GM23248 (cell line): Measurements from ENCODE around the gene OR7G1. TPM values are rescaled to one million over a fixed set of nuclear protein-coding genes. Genes with fewer than 3 reads are reported as not detected.

Experiments used
- DNase-seq: peaks from one replicate; pipeline ENCODE4 v3.0.0-alpha.2; 2015
- H2AFZ ChIP-seq: fragments of 200-600 bp; sonication (generic); 2 replicates; pipeline ENCODE4 v1.6.1; 2016; ENCODE audit warnings: antibody characterized with exemption
- H3F3A ChIP-seq: fragments of 200-600 bp; sonication (generic); 2 replicates; pipeline ENCODE4 v1.6.1; 2016; ENCODE audit warnings: mild to moderate bottlenecking, antibody characterized with exemption, mixed run types; ENCODE audit not compliant: insufficient read depth
- H3K27ac ChIP-seq: fragments of 200-600 bp; sonication (generic); 2 replicates; pipeline ENCODE4 v1.5.1; 2016; ENCODE audit warnings: mild to moderate bottlenecking
- H3K27me3 ChIP-seq: fragments of 200-600 bp; sonication (generic); replicated peaks from 2 replicates; pipeline ENCODE4 v1.6.1; 2016; ENCODE audit warnings: mild to moderate bottlenecking; ENCODE audit not compliant: insufficient read depth
- H3K36me3 ChIP-seq: fragments of 200-600 bp; sonication (generic); 2 replicates; pipeline ENCODE4 v1.6.1; 2016; ENCODE audit warnings: low read depth, mild to moderate bottlenecking
- H3K4me1 ChIP-seq: fragments of 200-600 bp; sonication (generic); 2 replicates; pipeline ENCODE4 v1.6.1; 2016; ENCODE audit warnings: mild to moderate bottlenecking; ENCODE audit not compliant: insufficient read depth
- H3K4me2 ChIP-seq: fragments of 200-600 bp; sonication (generic); one replicate; pipeline ENCODE4 v1.6.1; 2016; ENCODE audit warnings: mild to moderate bottlenecking; ENCODE audit not compliant: unreplicated experiment
- H3K4me3 ChIP-seq: fragments of 200-600 bp; sonication (generic); 2 replicates; pipeline ENCODE4 v1.5.1; 2016; ENCODE audit warnings: mild to moderate bottlenecking
- H3K79me2 ChIP-seq: fragments of 200-600 bp; sonication (generic); 2 replicates; pipeline ENCODE4 v1.6.1; 2016; ENCODE audit warnings: mild to moderate bottlenecking; ENCODE audit not compliant: insufficient read depth
- H3K9ac ChIP-seq: fragments of 200-600 bp; sonication (generic); 2 replicates; pipeline ENCODE4 v1.6.1; 2016; ENCODE audit warnings: mild to moderate bottlenecking
- H3K9me2 ChIP-seq: fragments of 200-600 bp; sonication (generic); 2 replicates; pipeline ENCODE4 v1.6.1; 2016; ENCODE audit warnings: mixed run types, mild to moderate bottlenecking, moderate library complexity; ENCODE audit not compliant: insufficient read depth
- H3K9me3 ChIP-seq: fragments of 200-600 bp; sonication (generic); one replicate; pipeline ENCODE4 v1.6.1; 2017; ENCODE audit warnings: low read depth
- H4K20me1 ChIP-seq: fragments of 200-600 bp; sonication (generic); 2 replicates; pipeline ENCODE4 v1.6.0; 2016; ENCODE audit not compliant: insufficient read depth
- EZH2 ChIP-seq: fragments of 200-600 bp; sonication (generic); IDR thresholded peaks from 2 replicates; pipeline ENCODE4 v1.6.1; 2018; ENCODE audit warnings: antibody characterized with exemption, mild to moderate bottlenecking; ENCODE audit not compliant: insufficient read depth, poor library complexity, severe bottlenecking
- EZH2phosphoT487 ChIP-seq: fragments of 200-600 bp; sonication (generic); IDR thresholded peaks from 2 replicates; pipeline ENCODE4 v1.6.1; 2018; ENCODE audit warnings: antibody characterized with exemption, moderate library complexity, mild to moderate bottlenecking, low read depth; ENCODE audit not compliant: insufficient read depth
- WGBS, 2 experiments: methylation state at CpG; one replicate each; pipeline ENCODE4 v1.1.6; 2015 to 2017; ENCODE audit warnings: low lambda C conversion rate in 2 of 2, low coverage in 1 of 2; ENCODE audit errors: missing lambda C conversion rate in 2 of 2; 5-methylcytosine and 5-hydroxymethylcytosine counted together
- in situ Hi-C: fragments of 300-500 bp; cut with MboI; formaldehyde crosslinking; loops from 2 replicates; pipeline ENCODE4 v1.15.0; 2020
- polyA plus RNA-seq: library from polyadenylated mRNA; unstranded; fragments of >200 nt; fragmentation: Nextera tagmentation; extraction: Ambion mirVana; gene quantifications from 2 replicates; pipeline ENCODE4 v1.2.1, GENCODE V29; 2016
- total RNA-seq: library from RNA; depleted of rRNA; stranded (reverse); fragments of >200 nt; shearing (Covaris generic); gene quantifications from 2 replicates; pipeline ENCODE4 v1.2.3, GENCODE V29; 2014

The OR7G1 gene
- total and polyA plus RNA-seq, 2 experiments from 2014 or later = not detected

- Histone ChIP-seq H3K9me3 (no peaks in the 10 kb centered on the region), H3K27ac (no peak within 1 kb of the TSS), H3K4me2 (no peak within 1 kb of the TSS), H3K27me3 (no peaks in the 10 kb centered on the region), H3F3A (no peaks in the 10 kb centered on the region), H3K9ac (no peak within 1 kb of the TSS), H2AFZ (no peak within 1 kb of the TSS), H3K36me3 (no peaks in the 10 kb centered on the region), H3K4me1 (no peaks in the 10 kb centered on the region), H3K79me2 (no peaks in the 10 kb centered on the region), H4K20me1 (no peaks in the 10 kb centered on the region), H3K4me3 (no peak within 1 kb of the TSS), H3K9me2 (no peaks in the 10 kb centered on the region)
- TF ChIP-seq EZH2 (no peak), EZH2phosphoT487 (no peak)
- in situ Hi-C loops = no loop called here
- no peak for DNase-seq
- WGBS, 2 experiments = 10% methylated on average over 1 of the region's 1 CpG; no CpG with 5 or more reads in 1 of the 2 experiments
Observed at GRCh38 chr19:9126900-9127405, 11.4 kb upstream of the OR7G1 start, which contains the start of gene OR7G3. OR7G3 (minus strand) TSS chr19:9126950; CDS start chr19:9126950, 0 bp downstream.

GRCh38 chr19:9116547-9116946 lies 984 bp upstream of the OR7G1 start:
- Histone ChIP-seq H3K4me2 (no peak overlapping the region), H3K9ac (no peak overlapping the region), H3K79me2 (no peaks in the 10 kb centered on the region), H3F3A (no peaks in the 10 kb centered on the region), H3K4me3 (no peak overlapping the region), H3K36me3 (no peaks in the 10 kb centered on the region), H3K9me2 (no peaks in the 10 kb centered on the region), H3K27me3 (no peaks in the 10 kb centered on the region), H3K27ac (no peak overlapping the region), H3K4me1 (no peaks in the 10 kb centered on the region), H3K9me3 (no peaks in the 10 kb centered on the region), H4K20me1 (no peaks in the 10 kb centered on the region), H2AFZ (no peak overlapping the region)
- TF ChIP-seq EZH2phosphoT487 = no peak
- no peak for TF ChIP-seq EZH2
- DNase-seq = no peak
- 26 to 31% methylated on average over 5 of the region's 5 CpGs for WGBS, 2 experiments
- in situ Hi-C loops = no loop called here

- no peaks in the 10 kb centered on the region for H3K36me3 ChIP-seq
- H3K27me3 ChIP-seq = no peaks in the 10 kb centered on the region
- no peaks in the 10 kb centered on the region for H3K9me2 ChIP-seq
- H3K27ac ChIP-seq = no peak overlapping the region
- no peaks in the 10 kb centered on the region for H3K79me2 ChIP-seq
- H3K9me3 ChIP-seq = no peaks in the 10 kb centered on the region
- H4K20me1 ChIP-seq = no peaks in the 10 kb centered on the region
- H3K9ac ChIP-seq = no peak overlapping the region
- in situ Hi-C loops = no loop called here
- H2AFZ ChIP-seq = no peak overlapping the region
- 0 to 5% methylated on average over 2 of the region's 2 CpGs for WGBS, 2 experiments
- no peak overlapping the region for H3K4me3 ChIP-seq
- DNase-seq = no peak
- H3F3A ChIP-seq = no peaks in the 10 kb centered on the region
- TF ChIP-seq EZH2 = no peak
- no peak for TF ChIP-seq EZH2phosphoT487
- H3K4me1 ChIP-seq = no peaks in the 10 kb centered on the region
- H3K4me2 ChIP-seq = no peak overlapping the region
Observed at GRCh38 chr19:9109959-9110358, 5.6 kb downstream of the OR7G1 start.

GRCh38 chr19:9107375-9107774 lies 8.2 kb downstream of the OR7G1 start, which contains the start of gene OR7G2:
OR7G2 (minus strand) TSS chr19:9107475; CDS start chr19:9103243, 4,232 bp downstream.
- H3K4me2 ChIP-seq = no peak within 1 kb of the TSS
- no peaks in the 10 kb centered on the region for H3K4me1 ChIP-seq
- TF ChIP-seq EZH2 = no peak
- no peak for TF ChIP-seq EZH2phosphoT487
- in situ Hi-C loops = no loop called here
- no peaks in the 10 kb centered on the region for H4K20me1 ChIP-seq
- no peaks in the 10 kb centered on the region for H3K9me2 ChIP-seq
- H3K9ac ChIP-seq = no peak within 1 kb of the TSS
- H2AFZ ChIP-seq = no peak within 1 kb of the TSS
- H3F3A ChIP-seq = no peaks in the 10 kb centered on the region
- no peaks in the 10 kb centered on the region for H3K27me3 ChIP-seq
- no peak within 1 kb of the TSS for H3K27ac ChIP-seq
- 11 to 15% methylated on average over 8 of the region's 8 CpGs for WGBS, 2 experiments
- no peaks in the 10 kb centered on the region for H3K36me3 ChIP-seq
- DNase-seq = no peak
- no peaks in the 10 kb centered on the region for H3K9me3 ChIP-seq
- H3K4me3 ChIP-seq = no peak within 1 kb of the TSS
- no peaks in the 10 kb centered on the region for H3K79me2 ChIP-seq
